ENCODE measurements around the gene CCDC34. TPM values are rescaled to one million over a fixed set of nuclear protein-coding genes. Genes with fewer than 3 reads are reported as not detected.

Gene CCDC34
- total and polyA plus RNA-seq, 2 experiments from 2014 or later = 10.1 to 56.0 TPM

DNA sequence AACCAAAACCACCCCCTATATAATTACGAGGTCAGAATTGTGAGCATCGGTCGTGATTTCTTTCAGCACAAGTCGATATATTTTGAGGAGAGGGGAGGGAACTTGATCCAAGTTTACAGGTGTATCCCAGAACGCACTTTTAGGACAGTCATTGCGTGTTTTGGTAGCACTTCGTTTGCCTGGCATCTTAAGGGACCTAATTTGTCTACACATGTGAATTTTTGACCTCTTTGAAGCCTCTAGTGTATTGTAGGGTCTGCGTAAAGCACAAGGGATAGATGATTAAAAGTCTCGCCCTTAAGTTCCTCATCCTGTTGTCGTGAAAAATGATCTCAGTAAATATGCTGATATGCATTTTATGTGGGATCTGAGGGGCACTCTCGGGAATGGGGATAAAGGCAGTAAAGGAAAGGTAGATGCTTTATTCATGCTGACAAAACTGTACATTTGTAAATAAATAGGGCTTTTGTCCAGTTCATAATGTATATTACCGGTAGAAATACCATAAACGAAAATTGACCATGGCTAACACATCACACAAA is 632 bp upstream of the CCDC34 start:
- no peaks in the 10 kb centered on the region for H3K9me2 ChIP-seq (ENCODE audit: insufficient read depth)
- no peak for DNase-seq (ENCODE audit: low spot score)
- Mint-ChIP-seq H3K27me3 (ENCODE audit: insufficient read depth, low read depth, poor library complexity) (peaks cover 3% of the 10 kb centered on the region), H3K36me3 (ENCODE audit: low read depth) (no peaks in the 10 kb centered on the region), H3K27ac (peak overlapping the region; percentile 91), H3K4me3 (peak overlapping the region; percentile 91), H3K9me3 (no peaks in the 10 kb centered on the region; the same call in 2 of the 3 replicates), H3K4me1 (peaks cover 25% of the 10 kb centered on the region)
- peak overlapping the region; percentile 83 for H3K4me3 ChIP-seq
- H3K79me2 ChIP-seq (replicated peaks; ENCODE audit: insufficient read depth) = peaks cover 18% of the 10 kb centered on the region; the same call in 1 of the 2 replicates
- no peaks in the 10 kb centered on the region for H3K27me3 ChIP-seq (ENCODE audit: insufficient read depth)
- peaks cover 17% of the 10 kb centered on the region for H3K4me1 ChIP-seq (ENCODE audit: insufficient read depth)
- H4K20me1 ChIP-seq (replicated peaks; ENCODE audit: insufficient read depth) = no peaks in the 10 kb centered on the region
- no peak; the same call in 2 of the 3 replicates for ATAC-seq
- no peaks in the 10 kb centered on the region for H3F3A ChIP-seq (replicated peaks; ENCODE audit: low read depth)
- TF ChIP-seq, protein P1, sequence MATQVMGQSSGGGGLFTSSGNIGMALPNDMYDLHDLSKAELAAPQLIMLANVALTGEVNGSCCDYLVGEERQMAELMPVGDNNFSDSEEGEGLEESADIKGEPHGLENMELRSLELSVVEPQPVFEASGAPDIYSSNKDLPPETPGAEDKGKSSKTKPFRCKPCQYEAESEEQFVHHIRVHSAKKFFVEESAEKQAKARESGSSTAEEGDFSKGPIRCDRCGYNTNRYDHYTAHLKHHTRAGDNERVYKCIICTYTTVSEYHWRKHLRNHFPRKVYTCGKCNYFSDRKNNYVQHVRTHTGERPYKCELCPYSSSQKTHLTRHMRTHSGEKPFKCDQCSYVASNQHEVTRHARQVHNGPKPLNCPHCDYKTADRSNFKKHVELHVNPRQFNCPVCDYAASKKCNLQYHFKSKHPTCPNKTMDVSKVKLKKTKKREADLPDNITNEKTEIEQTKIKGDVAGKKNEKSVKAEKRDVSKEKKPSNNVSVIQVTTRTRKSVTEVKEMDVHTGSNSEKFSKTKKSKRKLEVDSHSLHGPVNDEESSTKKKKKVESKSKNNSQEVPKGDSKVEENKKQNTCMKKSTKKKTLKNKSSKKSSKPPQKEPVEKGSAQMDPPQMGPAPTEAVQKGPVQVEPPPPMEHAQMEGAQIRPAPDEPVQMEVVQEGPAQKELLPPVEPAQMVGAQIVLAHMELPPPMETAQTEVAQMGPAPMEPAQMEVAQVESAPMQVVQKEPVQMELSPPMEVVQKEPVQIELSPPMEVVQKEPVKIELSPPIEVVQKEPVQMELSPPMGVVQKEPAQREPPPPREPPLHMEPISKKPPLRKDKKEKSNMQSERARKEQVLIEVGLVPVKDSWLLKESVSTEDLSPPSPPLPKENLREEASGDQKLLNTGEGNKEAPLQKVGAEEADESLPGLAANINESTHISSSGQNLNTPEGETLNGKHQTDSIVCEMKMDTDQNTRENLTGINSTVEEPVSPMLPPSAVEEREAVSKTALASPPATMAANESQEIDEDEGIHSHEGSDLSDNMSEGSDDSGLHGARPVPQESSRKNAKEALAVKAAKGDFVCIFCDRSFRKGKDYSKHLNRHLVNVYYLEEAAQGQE (IDR thresholded peaks at IDR 0.05; ENCODE audit: unreplicated experiment) = no peak
- TF ChIP-seq, protein P2, sequence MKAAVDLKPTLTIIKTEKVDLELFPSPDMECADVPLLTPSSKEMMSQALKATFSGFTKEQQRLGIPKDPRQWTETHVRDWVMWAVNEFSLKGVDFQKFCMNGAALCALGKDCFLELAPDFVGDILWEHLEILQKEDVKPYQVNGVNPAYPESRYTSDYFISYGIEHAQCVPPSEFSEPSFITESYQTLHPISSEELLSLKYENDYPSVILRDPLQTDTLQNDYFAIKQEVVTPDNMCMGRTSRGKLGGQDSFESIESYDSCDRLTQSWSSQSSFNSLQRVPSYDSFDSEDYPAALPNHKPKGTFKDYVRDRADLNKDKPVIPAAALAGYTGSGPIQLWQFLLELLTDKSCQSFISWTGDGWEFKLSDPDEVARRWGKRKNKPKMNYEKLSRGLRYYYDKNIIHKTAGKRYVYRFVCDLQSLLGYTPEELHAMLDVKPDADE (IDR thresholded peaks at IDR 0.05) = no peak
- TF ChIP-seq JUNB (IDR thresholded peaks at IDR 0.05; ENCODE audit: unreplicated experiment) (no peak), CREB1 (CRISPR knock-in tag; IDR thresholded peaks at IDR 0.05; ENCODE audit: low read depth) (no peak), ZNF331 (CRISPR knock-in tag; IDR thresholded peaks at IDR 0.05; ENCODE audit: low read depth) (no peak), ZNF114 (CRISPR knock-in tag; IDR thresholded peaks at IDR 0.05) (no peak), EZH2 (IDR thresholded peaks at IDR 0.05; ENCODE audit: low read depth, unreplicated experiment) (no peak), STAT1 (IDR thresholded peaks at IDR 0.05; ENCODE audit: unreplicated experiment) (no peak), POLR2AphosphoS5 (IDR thresholded peaks at IDR 0.05; ENCODE audit: low read depth) (no peak), NANOG (IDR thresholded peaks at IDR 0.05; ENCODE audit: borderline replicate concordance) (no peak)
- 0 out of 2 replicates have a peak, but pooled peaks cover 5% of the 10 kb centered on the region for H3K36me3 ChIP-seq (ENCODE audit: insufficient read depth)
- H3K27ac ChIP-seq (ENCODE audit: low read depth) = peak overlapping the region; percentile 85; the same call in 1 of the 2 replicates
- peak overlapping the region; percentile 86 for H3K4me2 ChIP-seq
- peak overlapping the region; percentile 76; the same call in 1 of the 2 replicates for H2AFZ ChIP-seq

Measured in GM23338 (cell line).